Measurements from ENCODE around the gene ST3GAL4. TPM values are rescaled to one million over a fixed set of nuclear protein-coding genes. Genes with fewer than 3 reads are reported as not detected.

The ST3GAL4 gene
- total and polyA plus RNA-seq, 9 of the 15 experiments (the other 6 are each of a cell fraction or from before 2014, with no cell fraction given), result 0.27 to 22.9 (median 10.5) TPM

- no peak overlapping the region for H2AFZ ChIP-seq (ENCODE audit: low read depth, low read length)
- no peaks in the 10 kb centered on the region for H3K9me3 ChIP-seq (replicated peaks; ENCODE audit: control insufficient read depth, insufficient read depth, low read depth, low read length)
- H3K79me2 ChIP-seq (ENCODE audit: control insufficient read depth, insufficient read depth, low read length), result no peaks in the 10 kb centered on the region
- ChIA-PET CTCF (ENCODE audit: low intra/inter-chr PET ratio) (no interaction called here), POLR2A (interaction anchor here (0.6 to 1.0 kb wide), 2 partner anchors 123 to 133 kb away, joined by 3 to 4 read pairs; partner anchors contain the start of gene TIRAP)
- no peak overlapping the region for H3K4me3 ChIP-seq
- H3K4me2 ChIP-seq (ENCODE audit: insufficient read depth, low read length), result no peak overlapping the region
- no peak for FAIRE-seq
- peaks cover 2% of the 10 kb centered on the region for H3K9me1 ChIP-seq (ENCODE audit: control insufficient read depth, insufficient read depth, low read length)
- no peaks in the 10 kb centered on the region for H3K4me1 ChIP-seq (replicated peaks in 1 of 2; ENCODE audit: control insufficient read depth in 2 of 2, insufficient read depth in 2 of 2, low read length in 2 of 2)
- in situ Hi-C loops (cut with MboI) (loop anchor here (25.0 kb wide), 1 partner anchor 93 kb away; the partner anchor contains the start of gene DCPS), intact Hi-C loops (cut with micrococcal nuclease) (no loop called here)
- no TSS peak for BruUV-seq (replicated peaks)
- no peak overlapping the region for H3K27ac ChIP-seq (ENCODE audit: extremely low read depth, low read depth, low read length)
- 57% methylated on average over 3 of the region's 3 CpGs for WGBS (ENCODE audit: insufficient coverage, low coverage, missing lambda C conversion rate)
- ATAC-seq, result no peak
- TF ChIP-seq YBX1 (IDR thresholded peaks at IDR 0.05), result no peak
- TF ChIP-seq PATZ1 (CRISPR knock-in tag; IDR thresholded peaks at IDR 0.05; ENCODE audit: borderline replicate concordance), result no peak
- TF ChIP-seq MAFK (IDR thresholded peaks at IDR 0.05; ENCODE audit: low read length), result no peak
- TF ChIP-seq BCOR (IDR thresholded peaks at IDR 0.05), result no peak
- TF ChIP-seq ARID3A (IDR thresholded peaks at IDR 0.05; ENCODE audit: borderline replicate concordance, low read depth, low read length), result no peak
- TF ChIP-seq MBD2 (IDR thresholded peaks at IDR 0.05; ENCODE audit: borderline replicate concordance, low read depth), result no peak
- TF ChIP-seq SMAD3 (CRISPR knock-in tag; conservative IDR thresholded peaks at IDR 0.05), result no peak
- H4K20me1 ChIP-seq (replicated peaks; ENCODE audit: control insufficient read depth, insufficient read depth, low read length), result peaks cover 25% of the 10 kb centered on the region
- H3K9ac ChIP-seq (ENCODE audit: insufficient read depth in 1 of 2, low read depth in 2 of 2, low read length in 2 of 2), result no peak overlapping the region
- H3K36me3 ChIP-seq (ENCODE audit: control insufficient read depth, insufficient read depth, low read length), result peaks cover 5% of the 10 kb centered on the region; the same call in 2 of the 3 replicates
- DNase-seq (ENCODE audit: extremely low read depth in 1 of 4, low spot score in 3 of 4), result no peak
- no peaks in the 10 kb centered on the region for H3K27me3 ChIP-seq (ENCODE audit: control insufficient read depth in 2 of 2, insufficient read depth in 2 of 2, low read length in 2 of 2)
Observed at GRCh38 chr11:126405374-126405773, 49.9 kb downstream of the ST3GAL4 start.

All from K562 (cell line).